COR-L47 (cell line): ENCODE measurements around the gene AOPEP.

ENCODE experiments used
- DNase-seq: peaks from one replicate; lab custom pipeline; 2025; lab: John Stamatoyannopoulos, UW

Gene AOPEP

DNA sequence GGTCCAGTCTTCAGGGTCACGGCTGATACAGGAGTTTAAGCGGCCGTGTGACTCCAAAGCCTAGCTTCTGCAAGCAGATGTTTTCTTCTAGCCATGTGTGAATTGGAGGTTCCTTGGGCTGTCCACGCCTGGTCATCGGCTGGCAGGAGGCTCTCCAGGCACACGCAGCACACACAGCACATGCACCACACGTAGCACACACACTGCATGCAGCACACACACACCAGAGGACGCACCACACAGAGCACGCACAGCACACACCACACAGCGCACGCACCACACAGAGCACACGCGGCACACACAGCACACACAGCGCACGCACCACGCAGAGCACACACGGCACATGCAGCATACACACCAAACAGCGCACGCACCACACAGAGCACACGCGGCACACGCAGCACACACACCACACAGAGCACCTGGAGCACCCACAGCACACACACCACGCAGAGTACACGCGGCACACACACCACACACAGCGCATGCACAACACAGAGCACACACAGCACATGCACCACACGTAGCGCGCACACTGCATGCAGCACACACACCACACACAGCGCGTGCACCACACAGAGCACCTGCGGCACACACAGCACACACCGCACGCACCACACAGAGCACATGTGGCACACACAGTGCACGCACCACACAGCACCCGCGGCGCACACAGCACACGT, 356.7 kb downstream of the AOPEP start:
- no peak for DNase-seq

GRCh38 chr9:95084254-95084934, 357.9 kb downstream of the AOPEP start:
- no peak for DNase-seq

DNA sequence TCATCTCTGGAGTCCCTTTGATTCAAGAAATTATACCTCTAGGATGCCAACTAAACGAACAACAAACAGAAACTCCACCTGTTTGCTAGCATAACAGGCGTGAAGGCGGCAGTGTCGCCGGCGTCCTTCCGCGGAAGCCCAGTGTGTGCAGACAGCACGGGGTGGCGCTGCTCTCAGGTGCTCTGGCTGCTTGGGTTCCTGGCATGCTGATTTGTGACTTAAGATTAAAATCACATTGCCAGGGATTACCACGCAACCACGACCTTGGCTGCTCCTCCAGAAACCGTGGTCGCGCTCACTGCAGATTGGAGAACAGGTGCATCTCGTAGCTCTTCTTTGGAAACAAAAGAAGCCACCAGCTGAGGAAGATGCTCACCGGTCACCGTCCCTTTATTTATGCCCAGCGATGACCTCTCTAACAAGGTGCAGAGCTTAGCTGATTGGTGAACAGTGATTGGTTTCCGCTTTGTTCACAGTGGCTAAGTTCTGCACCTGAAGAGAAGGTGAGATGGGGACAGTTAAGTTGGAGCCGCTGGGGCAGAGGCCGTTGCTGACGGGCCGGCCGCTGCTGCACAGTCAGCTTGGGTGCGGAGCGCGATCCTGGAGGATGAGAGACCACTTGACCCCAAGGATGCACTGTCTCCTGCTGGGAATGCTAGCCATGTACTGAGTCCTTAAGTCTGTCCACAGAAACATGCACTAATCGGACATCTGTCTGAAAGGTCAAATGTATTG, 358.7 kb downstream of the AOPEP start:
- DNase-seq, result no peak

DNA sequence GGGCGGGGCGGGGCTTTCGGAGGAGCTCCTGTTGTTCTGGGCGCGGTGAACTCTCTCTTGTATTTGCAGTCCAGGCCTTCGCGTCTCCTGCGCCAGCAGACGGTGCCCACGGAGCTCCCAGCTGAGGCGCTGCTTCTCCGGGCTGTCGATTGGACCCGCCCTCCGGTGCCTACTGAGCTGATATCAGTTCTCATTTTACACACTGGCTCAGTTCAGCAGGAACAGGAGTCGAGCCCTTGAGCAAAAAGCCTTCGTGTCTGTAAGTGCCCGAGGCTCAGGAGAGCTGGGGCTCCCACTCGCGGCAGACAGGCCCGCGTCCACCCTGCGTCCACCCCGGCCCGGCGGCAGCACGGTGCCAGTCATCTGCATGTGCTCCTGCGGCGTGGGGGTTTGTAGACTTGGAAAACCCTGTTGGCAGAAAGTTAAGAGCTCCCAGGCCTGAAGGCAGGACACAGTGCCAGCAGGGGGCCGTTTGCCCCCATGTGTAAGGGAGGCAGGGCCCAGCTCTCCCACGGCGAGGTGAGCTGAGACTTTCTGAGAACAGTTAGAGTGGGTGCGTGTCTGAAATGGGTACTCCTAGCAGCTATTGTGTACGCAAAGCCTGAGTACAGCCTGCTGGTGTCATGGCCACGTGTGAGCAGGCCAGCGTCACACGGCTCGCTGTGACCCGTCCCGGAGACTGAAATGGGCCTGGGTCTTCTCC, 359.5 kb downstream of the AOPEP start:
- DNase-seq, result no peak

GRCh38 chr9:95086564-95086955, 360.1 kb downstream of the AOPEP start:
- no peak for DNase-seq

- DNase-seq, result peak; percentile 28
These were observed 361.3 kb downstream of the AOPEP start for GRCh38 chr9:95087659-95088242.

DNA sequence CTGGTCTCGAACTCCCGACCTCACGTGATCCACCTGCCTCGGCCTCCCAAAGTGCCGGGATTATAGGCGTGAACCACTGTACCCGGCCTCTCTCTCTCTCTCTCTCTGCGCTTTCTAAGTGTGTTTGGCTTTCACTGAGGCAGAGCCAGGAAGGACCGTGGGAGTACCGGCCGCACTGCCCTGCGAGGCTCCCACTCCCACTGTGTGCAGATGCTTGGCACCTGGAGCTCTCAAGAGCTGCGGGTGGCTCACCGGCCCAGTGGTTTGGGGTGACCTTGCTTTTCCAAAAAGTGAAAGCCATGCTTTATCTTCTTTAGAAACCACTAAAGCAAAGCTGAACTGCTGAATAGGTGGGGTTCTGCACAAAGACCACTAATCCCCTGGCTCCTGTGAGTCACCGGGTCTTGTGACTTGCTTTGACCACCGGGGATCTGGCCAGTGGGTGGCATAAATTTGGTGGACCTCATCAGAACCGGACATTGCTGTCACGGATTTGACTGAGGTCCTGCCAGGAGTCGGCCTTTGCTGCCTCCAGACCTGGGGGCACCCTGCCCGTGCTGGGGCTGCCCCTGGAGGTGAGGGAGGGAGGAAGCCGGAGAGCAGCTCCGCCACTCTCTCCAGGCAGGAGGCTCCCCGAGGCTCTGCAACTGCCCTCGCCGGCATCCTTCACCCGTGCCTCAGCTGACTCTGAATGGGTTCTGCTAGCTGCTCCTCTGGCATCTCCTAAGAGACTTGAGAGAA, 362.1 kb downstream of the AOPEP start:
- DNase-seq, result no peak

GRCh38 chr9:95089257-95090022, 362.9 kb downstream of the AOPEP start:
- no peak for DNase-seq

GRCh38 chr9:95090023-95090791, 363.7 kb downstream of the AOPEP start:
- DNase-seq, result no peak

- no peak for DNase-seq
These were observed 364.5 kb downstream of the AOPEP start for GRCh38 chr9:95090871-95091577.

GRCh38 chr9:95091601-95092261, 365.2 kb downstream of the AOPEP start:
- no peak for DNase-seq

DNA sequence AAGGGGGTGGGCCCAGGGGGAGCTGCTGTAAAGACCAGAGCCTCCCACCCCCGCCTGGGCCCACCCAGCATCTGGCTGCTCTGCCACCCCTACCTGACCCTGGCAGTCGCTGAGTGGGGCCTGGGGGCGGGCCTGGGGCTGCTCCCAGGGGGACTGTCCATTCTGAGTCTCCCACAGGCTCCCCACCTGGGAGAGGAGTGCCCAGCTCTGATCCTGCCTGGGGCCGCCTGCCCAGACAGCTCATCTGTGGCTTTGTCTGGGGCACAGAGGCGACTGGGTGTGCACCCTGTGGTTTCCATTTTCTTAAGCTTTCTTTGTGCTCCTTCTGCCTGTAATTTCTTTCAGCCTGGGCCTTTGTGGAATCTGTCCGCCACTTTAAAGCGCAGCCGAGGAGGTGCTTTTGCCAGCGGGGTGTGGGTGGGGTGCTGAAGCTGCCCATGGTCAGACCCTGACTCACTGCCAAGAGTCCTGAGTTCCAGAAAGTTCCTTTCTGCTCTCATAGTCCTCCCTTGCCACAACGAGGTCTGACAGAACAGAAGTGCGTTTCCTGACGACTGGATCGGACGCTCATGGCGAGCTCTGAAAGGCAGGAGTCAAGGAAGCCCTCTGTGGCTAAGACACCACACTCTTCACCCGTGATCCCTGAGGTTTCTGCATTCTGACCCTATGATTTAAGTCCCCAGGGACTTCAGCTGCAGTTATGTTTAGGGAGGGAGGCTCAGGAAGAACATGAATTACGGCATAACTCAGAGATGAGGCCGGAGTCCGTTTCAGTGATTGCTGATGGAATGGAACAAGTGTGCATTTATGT, 366.0 kb downstream of the AOPEP start:
- DNase-seq, result no peak

DNA sequence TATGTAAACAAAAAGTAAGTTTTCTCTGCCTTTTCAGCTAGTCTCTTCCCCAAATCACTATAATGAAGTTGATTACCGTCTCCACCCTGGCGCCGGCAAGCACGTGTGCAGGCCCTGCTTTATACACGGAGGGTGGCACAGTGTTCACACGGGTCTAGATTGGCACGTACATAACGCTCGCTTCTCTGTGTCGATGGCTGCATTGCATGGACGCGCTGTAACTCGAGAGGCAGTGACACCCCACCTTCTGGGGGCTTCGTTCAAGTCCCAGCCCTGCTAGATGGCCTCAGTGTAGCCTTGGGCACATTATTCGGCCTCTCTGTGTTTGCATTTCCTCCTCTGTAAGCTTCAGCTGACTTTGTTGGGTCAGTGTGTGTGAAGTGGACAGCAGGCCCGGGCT, 367.1 kb downstream of the AOPEP start:
- DNase-seq, result no peak

DNA sequence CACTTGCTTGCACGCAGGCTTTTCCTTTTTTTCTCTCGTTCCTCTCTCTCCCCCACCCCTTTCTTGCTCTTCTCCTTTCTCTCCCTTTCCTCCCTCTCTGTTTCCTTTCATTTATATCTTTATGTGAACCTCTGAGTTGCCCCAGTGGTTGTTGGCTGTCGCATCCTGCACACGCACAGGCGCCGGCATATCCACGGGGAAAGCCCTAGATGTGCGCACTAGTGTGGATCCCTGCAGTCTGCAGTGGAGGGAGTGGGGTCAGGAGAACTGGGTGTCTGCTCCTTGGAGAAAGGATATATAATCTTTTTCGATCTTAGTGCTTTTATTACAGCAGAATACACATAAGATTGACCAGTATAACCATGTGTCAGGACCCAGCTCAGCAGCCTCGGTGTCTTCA, 367.5 kb downstream of the AOPEP start:
- no peak for DNase-seq

DNA sequence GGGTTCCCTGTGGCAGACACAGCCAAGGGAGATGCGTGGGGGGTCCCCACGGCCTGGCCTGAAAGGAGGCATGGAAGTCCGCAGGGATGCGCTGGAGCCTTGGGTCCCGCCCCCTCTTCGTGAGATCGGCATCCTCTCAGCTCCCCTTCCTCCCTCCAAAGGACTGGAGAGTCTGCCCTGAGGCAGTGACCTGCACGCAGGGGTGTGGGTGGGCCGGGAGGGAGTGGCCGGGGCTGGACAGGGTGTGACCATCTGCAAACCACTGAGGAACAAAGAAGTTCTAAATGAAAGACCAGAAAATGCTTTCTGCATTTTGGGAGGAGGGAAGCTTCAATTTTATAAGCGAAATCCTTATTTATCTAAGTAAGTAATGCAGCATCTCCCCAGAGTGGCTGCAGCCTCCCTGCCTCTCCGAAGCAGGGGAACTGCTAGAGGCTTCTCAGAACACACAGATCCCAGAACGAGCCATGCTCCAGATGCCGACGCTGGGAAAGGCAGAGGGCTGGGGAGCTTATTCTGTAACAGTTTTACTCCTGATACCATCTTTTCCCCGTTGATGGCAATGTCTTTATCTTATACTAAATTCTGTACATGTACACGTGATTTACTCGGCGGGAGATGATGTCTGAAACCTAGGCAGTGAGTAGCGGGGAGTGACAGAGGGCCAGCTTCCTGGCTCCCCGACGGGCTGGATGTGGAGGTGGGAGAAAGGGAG, 369.3 kb downstream of the AOPEP start:
- DNase-seq, result no peak

DNA sequence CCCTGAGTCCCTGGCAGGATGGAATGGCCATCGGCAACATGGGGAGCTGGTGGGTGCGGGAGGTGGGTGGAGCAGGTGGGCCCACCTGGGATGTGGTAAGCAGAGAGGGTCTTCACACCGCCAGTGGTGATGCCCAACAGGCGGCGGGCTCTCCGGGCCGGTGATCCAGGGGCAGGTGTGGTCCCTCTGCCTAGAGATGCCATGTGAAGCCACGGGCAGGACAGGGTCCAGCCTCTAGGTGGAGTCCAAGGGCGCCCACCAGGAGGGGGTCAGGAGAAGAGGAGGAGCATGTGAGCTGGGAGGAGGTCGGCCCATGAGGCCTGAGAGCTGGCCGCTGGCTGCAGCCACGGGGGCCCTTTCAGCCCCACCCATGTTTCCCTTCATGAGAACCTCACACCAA, 369.9 kb downstream of the AOPEP start:
- DNase-seq, result no peak

GRCh38 chr9:95096807-95097206, 370.3 kb downstream of the AOPEP start:
- DNase-seq, result no peak
